ENCODE results near the gene GAPVD1. TPM values are rescaled to one million over a fixed set of nuclear protein-coding genes. Genes with fewer than 3 reads are reported as not detected.

GAPVD1 gene
- polyA plus RNA-seq, 2 of the 4 experiments (the other 2 are of a cell fraction) = 18.2 to 23.0 TPM

- ChIA-PET CTCF (interaction anchor here (0.6 to 2.4 kb wide), 4 partner anchors 49 to 286 kb away, joined by 3 to 6 read pairs (median 4); no protein-coding TSS in a partner anchor), POLR2A (interaction anchor here (1.5 kb wide), 1 partner anchor 64 kb away, joined by 4 read pairs; the partner anchor contains the start of gene GAPVD1)
- DNase-seq (ENCODE audit: low read depth in 1 of 2, low spot score in 1 of 2) = no peak
- no peak overlapping the region for H3K4me3 ChIP-seq
- no peak for FAIRE-seq
- no peak overlapping the region for H3K4me2 ChIP-seq
- ATAC-seq = peak; percentile 45 to 54; a peak in 2 of 6 replicates
- no peak overlapping the region for H3K27ac ChIP-seq
- TF ChIP-seq NPAS2 (CRISPR knock-in tag; IDR thresholded peaks at IDR 0.05; ENCODE audit: borderline replicate concordance) (no peak), CTCF (IDR thresholded peaks at IDR 0.05) (no peak), JUN (IDR thresholded peaks at IDR 0.05) (no peak), REST (IDR thresholded peaks at IDR 0.05) (no peak), NR3C1 (IDR thresholded peaks at IDR 0.05) (no peak), PHF8 (IDR thresholded peaks at IDR 0.05; ENCODE audit: borderline replicate concordance, low read depth) (no peak), POLR2AphosphoS2 (conservative IDR thresholded peaks at IDR 0.05; ENCODE audit: low read length) (no peak), FOSL2 (IDR thresholded peaks at IDR 0.05) (no peak), FOSL2 (CRISPR knock-in tag; IDR thresholded peaks at IDR 0.05) (no peak), ELK1 (IDR thresholded peaks at IDR 0.05; ENCODE audit: low read depth, low read length) (no peak)
- no peaks in the 10 kb centered on the region for H3K9me3 ChIP-seq
- 61% methylated on average over 2 of the region's 2 CpGs for WGBS (ENCODE audit: missing lambda C conversion rate)
- H3K4me1 ChIP-seq = peaks cover 11% of the 10 kb centered on the region
Measured at GRCh38 chr9:125325826-125326225, 64.2 kb downstream of the GAPVD1 start.

- DNase-seq (ENCODE audit: low read depth in 1 of 2, low spot score in 1 of 2) (no peak), ATAC-seq (no peak), FAIRE-seq (no peak)
- no peaks in the 10 kb centered on the region for H3K9me3 ChIP-seq
- ChIA-PET POLR2A (interaction anchor here (0.7 kb wide), 1 partner anchor 74 kb away, joined by 3 read pairs; no protein-coding TSS in a partner anchor), CTCF (interaction anchor here (0.6 to 1.6 kb wide), 4 partner anchors 38 to 1142 kb away, joined by 3 read pairs; no protein-coding TSS in a partner anchor)
- H3K27ac ChIP-seq = no peak overlapping the region
- H3K4me3 ChIP-seq = no peak overlapping the region
- no peak overlapping the region for H3K4me2 ChIP-seq
- peaks cover 11% of the 10 kb centered on the region for H3K4me1 ChIP-seq
- no peak for TF ChIP-seq POLR2A (IDR thresholded peaks at IDR 0.05; ENCODE audit: low read length)
- TF ChIP-seq CTCF (IDR thresholded peaks at IDR 0.05) = no peak
- no peak for TF ChIP-seq NPAS2 (CRISPR knock-in tag; IDR thresholded peaks at IDR 0.05; ENCODE audit: borderline replicate concordance)
- no peak for TF ChIP-seq BCL3 (IDR thresholded peaks at IDR 0.05)
- TF ChIP-seq EHMT2 (IDR thresholded peaks at IDR 0.05; ENCODE audit: low read depth) = no peak
- no peak for TF ChIP-seq FOXS1 (CRISPR knock-in tag; IDR thresholded peaks at IDR 0.05)
- TF ChIP-seq E2F6 (IDR thresholded peaks at IDR 0.05; ENCODE audit: borderline replicate concordance, low read depth) = no peak
- TF ChIP-seq MAX (IDR thresholded peaks at IDR 0.05) = no peak
- TF ChIP-seq EHF (CRISPR knock-in tag; IDR thresholded peaks at IDR 0.05) = no peak
- no peak for TF ChIP-seq HDAC2 (IDR thresholded peaks at IDR 0.05)
- no peak for TF ChIP-seq ZC3H11A (IDR thresholded peaks at IDR 0.05)
- TF ChIP-seq HEYL (CRISPR knock-in tag; IDR thresholded peaks at IDR 0.05) = no peak
Measured at GRCh38 chr9:125329978-125330377, 68.4 kb downstream of the GAPVD1 start.

All from A549 (cell line).